BE2C (cell line): ENCODE results near the gene SACS.

Experiments
- DNase-seq: peaks from one replicate; pipeline ENCODE4 v3.0.0-alpha.2; 2020
- H3K27me3 ChIP-seq: fragments of 250-450 bp; sonication (Bioruptor Pico); 2 replicates; pipeline ENCODE4 v1.5.1; 2020; ENCODE audit warnings: mild to moderate bottlenecking
- H3K36me3 ChIP-seq: fragments of 250-450 bp; sonication (Bioruptor Pico); 2 replicates; pipeline ENCODE4 v1.5.1; 2020; ENCODE audit warnings: mild to moderate bottlenecking
- H3K4me1 ChIP-seq: fragments of 250-450 bp; sonication (Bioruptor Pico); 2 replicates; pipeline ENCODE4 v1.5.1; 2020
- H3K4me3 ChIP-seq: 2 replicates; pipeline ENCODE4 v1.5.1; 2011; ENCODE audit warnings: low read depth, low read length
- H3K9me3 ChIP-seq: fragments of 250-450 bp; sonication (Bioruptor Pico); 2 replicates; pipeline ENCODE4 v1.5.1; 2020
- TF ChIP-seq, protein P1 (sequence below): IDR thresholded peaks from 2 replicates; pipeline ENCODE4 v1.5.1; 2012; ENCODE audit warnings: mild to moderate bottlenecking, low read depth, low read length

SACS gene

DNA sequence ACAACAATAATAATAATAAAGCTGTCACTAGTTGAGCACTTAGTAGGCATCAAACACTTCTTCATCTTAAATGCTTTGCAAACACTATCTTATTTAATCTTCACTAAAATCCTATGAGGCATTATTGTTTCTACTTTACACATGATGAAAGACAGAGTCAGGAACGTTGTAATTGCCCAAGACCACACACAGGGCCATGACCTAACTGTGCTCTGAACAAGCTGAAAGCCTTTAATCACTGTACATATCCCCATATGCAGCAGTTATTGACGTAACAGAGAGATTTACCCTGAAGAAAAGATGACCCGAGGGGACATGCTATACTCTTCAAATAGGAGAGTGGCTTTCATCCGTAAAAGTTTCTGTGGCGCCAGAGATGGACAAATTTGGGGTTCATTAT is 53.0 kb downstream of the SACS start:
- no peaks in the 10 kb centered on the region for H3K36me3 ChIP-seq
- H3K4me1 ChIP-seq, result no peaks in the 10 kb centered on the region; the same call in 1 of the 2 replicates
- H3K27me3 ChIP-seq, result no peaks in the 10 kb centered on the region
- H3K9me3 ChIP-seq, result no peaks in the 10 kb centered on the region
- TF ChIP-seq, protein P1, sequence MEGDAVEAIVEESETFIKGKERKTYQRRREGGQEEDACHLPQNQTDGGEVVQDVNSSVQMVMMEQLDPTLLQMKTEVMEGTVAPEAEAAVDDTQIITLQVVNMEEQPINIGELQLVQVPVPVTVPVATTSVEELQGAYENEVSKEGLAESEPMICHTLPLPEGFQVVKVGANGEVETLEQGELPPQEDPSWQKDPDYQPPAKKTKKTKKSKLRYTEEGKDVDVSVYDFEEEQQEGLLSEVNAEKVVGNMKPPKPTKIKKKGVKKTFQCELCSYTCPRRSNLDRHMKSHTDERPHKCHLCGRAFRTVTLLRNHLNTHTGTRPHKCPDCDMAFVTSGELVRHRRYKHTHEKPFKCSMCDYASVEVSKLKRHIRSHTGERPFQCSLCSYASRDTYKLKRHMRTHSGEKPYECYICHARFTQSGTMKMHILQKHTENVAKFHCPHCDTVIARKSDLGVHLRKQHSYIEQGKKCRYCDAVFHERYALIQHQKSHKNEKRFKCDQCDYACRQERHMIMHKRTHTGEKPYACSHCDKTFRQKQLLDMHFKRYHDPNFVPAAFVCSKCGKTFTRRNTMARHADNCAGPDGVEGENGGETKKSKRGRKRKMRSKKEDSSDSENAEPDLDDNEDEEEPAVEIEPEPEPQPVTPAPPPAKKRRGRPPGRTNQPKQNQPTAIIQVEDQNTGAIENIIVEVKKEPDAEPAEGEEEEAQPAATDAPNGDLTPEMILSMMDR, result no peak
- no peak overlapping the region for H3K4me3 ChIP-seq
- DNase-seq, result no peak

DNA sequence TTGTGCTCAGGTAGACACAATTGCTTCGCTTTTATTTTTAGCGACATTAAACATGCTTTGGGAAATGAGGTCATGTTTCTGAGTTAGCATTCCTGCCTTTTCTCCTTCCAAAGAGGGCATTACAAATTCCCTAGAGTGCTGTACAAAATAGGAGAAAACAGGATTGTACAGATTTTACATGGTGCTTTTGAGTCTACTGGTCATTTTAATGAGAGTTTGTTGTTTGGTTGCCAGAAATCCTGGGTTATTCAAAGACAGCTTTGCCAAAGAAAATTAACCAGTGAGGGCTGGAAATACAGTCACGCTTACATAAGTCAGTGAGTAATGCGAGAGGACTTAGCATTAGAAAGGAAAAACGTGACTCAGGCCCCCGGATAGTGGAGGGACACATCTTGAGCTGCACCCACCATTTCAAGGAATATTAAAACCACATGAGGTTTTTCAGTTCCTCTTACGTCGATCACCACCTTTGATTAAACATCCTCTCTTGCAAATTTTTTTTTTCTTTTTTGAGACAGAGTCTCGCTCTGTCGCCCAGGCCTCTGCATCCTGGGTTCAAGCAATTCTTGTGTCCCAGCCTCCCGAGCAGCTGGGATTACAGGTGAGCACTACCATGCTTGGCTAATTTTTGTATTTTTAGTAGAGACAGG is 55.4 kb downstream of the SACS start:
- no peaks in the 10 kb centered on the region; the same call in 1 of the 2 replicates for H3K4me1 ChIP-seq
- no peaks in the 10 kb centered on the region for H3K9me3 ChIP-seq
- no peaks in the 10 kb centered on the region for H3K27me3 ChIP-seq
- no peak overlapping the region for H3K4me3 ChIP-seq
- no peak for DNase-seq
- TF ChIP-seq, protein P1, result no peak
- H3K36me3 ChIP-seq, result peaks cover 3% of the 10 kb centered on the region

DNA sequence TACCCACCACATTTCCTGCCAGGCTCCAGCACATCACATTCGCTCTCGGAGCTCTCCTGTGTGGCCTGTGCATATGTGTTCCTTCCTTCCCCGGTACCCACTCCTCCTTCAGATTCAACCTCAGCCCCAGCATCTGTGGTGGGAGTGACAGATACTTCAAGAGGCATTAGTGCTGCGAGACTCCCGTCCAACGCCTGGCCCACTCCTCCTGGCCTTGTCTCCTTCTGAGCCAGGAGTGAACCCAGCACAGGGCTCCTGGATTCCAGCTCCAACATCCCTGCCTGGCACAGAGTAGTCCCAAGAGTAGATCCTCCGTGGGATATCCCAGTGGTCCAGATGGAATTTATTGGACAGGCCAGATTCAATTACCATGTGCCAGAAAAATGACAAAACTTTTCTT is 55.9 kb downstream of the SACS start:
- H3K4me1 ChIP-seq, result no peaks in the 10 kb centered on the region; the same call in 1 of the 2 replicates
- H3K9me3 ChIP-seq, result no peaks in the 10 kb centered on the region
- peaks cover 6% of the 10 kb centered on the region for H3K36me3 ChIP-seq
- H3K27me3 ChIP-seq, result no peaks in the 10 kb centered on the region
- DNase-seq, result no peak
- no peak overlapping the region for H3K4me3 ChIP-seq
- TF ChIP-seq, protein P1, result no peak

DNA sequence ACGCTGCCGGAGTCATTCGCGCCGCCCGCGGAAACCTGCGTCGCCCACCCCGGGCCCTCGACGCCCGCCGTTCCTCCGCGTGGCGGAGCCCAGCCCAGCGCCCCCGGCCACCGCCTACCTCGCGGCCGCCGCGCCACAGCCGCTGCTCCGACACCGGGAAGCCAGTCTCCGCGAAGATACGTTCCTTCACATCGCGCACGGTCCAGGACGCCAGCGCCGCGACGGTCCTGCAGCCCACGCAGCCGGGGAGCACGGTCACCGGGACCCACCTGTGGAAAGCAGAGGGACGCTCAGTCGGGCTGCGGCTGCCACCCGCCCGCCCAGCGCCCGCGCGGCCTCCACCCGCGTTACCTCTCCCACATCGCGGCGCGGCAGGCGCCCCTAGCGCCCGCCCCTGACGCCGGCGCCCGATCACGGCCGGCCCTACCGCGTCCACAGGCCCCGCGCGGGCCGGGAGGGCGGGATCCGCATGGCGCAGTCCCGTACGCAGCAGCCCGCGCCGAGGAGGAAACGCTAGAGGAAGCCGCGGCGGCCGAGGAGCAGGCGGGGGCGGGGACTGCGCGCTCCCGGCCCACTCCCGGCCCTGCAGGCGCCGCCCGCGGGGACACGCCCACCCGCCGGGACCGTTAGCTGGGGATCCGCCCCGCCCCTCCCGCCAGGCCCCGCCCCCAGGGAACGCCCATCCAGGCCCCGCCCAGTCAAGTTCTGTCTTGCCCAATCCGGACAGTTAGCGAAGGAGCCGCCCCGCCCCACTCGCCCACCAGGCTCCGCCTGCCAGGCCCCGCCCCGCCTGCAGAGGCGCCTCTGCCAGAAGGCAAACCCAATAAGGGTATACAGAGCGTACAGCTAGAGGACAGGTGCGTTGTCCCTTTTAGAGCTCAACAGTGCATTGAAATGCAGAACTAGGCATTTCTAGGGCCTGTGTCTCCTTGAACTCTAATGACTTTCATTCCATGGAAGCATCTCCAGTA is 58.2 kb downstream of the SACS start:
- H3K27me3 ChIP-seq, result no peaks in the 10 kb centered on the region
- H3K4me1 ChIP-seq, result no peaks in the 10 kb centered on the region
- DNase-seq, result peak; percentile 99
- peak overlapping the region; percentile 66 for H3K4me3 ChIP-seq
- TF ChIP-seq, protein P1, result no peak
- H3K36me3 ChIP-seq, result peaks cover 13% of the 10 kb centered on the region
- H3K9me3 ChIP-seq, result no peaks in the 10 kb centered on the region

DNA sequence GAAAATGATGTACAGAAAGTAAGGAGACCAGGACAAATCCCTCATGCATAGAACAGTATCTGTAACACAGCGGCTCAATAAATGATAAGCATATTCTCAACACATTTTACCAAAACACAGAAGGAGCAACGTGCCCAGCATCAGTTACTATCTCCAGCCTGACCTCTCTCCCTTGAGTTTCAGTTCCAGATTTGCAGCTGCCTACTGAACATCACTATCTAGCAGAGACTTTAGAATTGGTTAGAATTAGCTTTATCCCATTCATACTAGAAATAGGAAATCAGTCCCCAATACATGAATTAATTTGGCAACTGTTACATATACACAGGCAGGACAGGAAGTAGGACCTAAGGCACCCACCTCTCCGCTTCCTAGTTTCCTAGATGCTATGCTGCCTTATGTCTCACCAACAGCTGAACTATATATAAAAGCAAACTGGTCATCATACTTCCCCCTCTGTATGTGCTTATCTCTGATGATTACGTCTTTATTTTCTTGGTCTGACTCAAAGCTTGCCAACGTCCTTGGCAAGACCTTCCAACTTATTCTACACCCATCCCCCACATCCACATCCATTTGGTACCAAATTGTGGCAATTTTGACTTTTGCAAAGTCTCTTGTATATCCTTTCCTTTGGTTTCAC is 61.1 kb downstream of the SACS start:
- TF ChIP-seq, protein P1, result no peak
- H3K4me1 ChIP-seq, result no peaks in the 10 kb centered on the region
- no peak overlapping the region for H3K4me3 ChIP-seq
- H3K27me3 ChIP-seq, result no peaks in the 10 kb centered on the region
- no peaks in the 10 kb centered on the region for H3K9me3 ChIP-seq
- DNase-seq, result no peak
- H3K36me3 ChIP-seq, result peaks cover 32% of the 10 kb centered on the region
